Endometrium (tissue), 2 donors: ENCODE results near the gene ZNF19.

Experiments
- FAIRE-seq: peaks from 2 replicates; lab custom pipeline; 2012; peaks lifted over from hg19 to GRCh38; lab: Jason Lieb, UNC
- donor health status: control.
- donor health status: control.

Gene ZNF19

GRCh38 chr16:71441348-71442050, 47.6 kb downstream of the ZNF19 start:
- FAIRE-seq = no peak

- FAIRE-seq = no peak
These were observed 48.3 kb downstream of the ZNF19 start for GRCh38 chr16:71440669-71441347.

GRCh38 chr16:71439523-71439922, 49.6 kb downstream of the ZNF19 start:
- FAIRE-seq = no peak

- FAIRE-seq = no peak
These were observed 52.7 kb downstream of the ZNF19 start for GRCh38 chr16:71436473-71436872.

- no peak for FAIRE-seq
These were observed 56.2 kb downstream of the ZNF19 start for GRCh38 chr16:71432906-71433305.

GRCh38 chr16:71431991-71432390, 57.1 kb downstream of the ZNF19 start:
- FAIRE-seq = no peak

- no peak for FAIRE-seq
These were observed 57.9 kb downstream of the ZNF19 start for GRCh38 chr16:71431176-71431575.

GRCh38 chr16:71430744-71431143, 58.4 kb downstream of the ZNF19 start:
- no peak for FAIRE-seq

- no peak for FAIRE-seq
These were observed 59.5 kb downstream of the ZNF19 start for GRCh38 chr16:71429581-71429980.

- FAIRE-seq = no peak
These were observed 60.2 kb downstream of the ZNF19 start for GRCh38 chr16:71428883-71429282.

GRCh38 chr16:71428385-71428784, 60.7 kb downstream of the ZNF19 start:
- no peak for FAIRE-seq

GRCh38 chr16:71426880-71427615, 62.1 kb downstream of the ZNF19 start:
- FAIRE-seq = no peak

GRCh38 chr16:71426069-71426879, 62.9 kb downstream of the ZNF19 start:
- FAIRE-seq = no peak

GRCh38 chr16:71425746-71426068, 63.4 kb downstream of the ZNF19 start:
- no peak for FAIRE-seq

GRCh38 chr16:71424626-71425025, 64.5 kb downstream of the ZNF19 start:
- no peak for FAIRE-seq

GRCh38 chr16:71423865-71424264, 65.3 kb downstream of the ZNF19 start:
- no peak for FAIRE-seq
